HUES6 (cell line): Measurements from ENCODE around the gene HIGD1C.
"Not testable (repeated sequence)": the region's sequence is repeated elsewhere in the genome, so short reads cannot be mapped to it uniquely, and the experiment has no call there.

Experiments used
- H3K27ac ChIP-seq: 2 replicates; pipeline ENCODE4 v1.7.0; 2013; ENCODE audit warnings: low read depth, mild to moderate bottlenecking, low read length, inconsistent platforms
- H3K27me3 ChIP-seq: 2 replicates; pipeline ENCODE4 v1.6.1; 2013; ENCODE audit warnings: low read length; ENCODE audit not compliant: control insufficient read depth, insufficient read depth
- H3K36me3 ChIP-seq: 2 replicates; pipeline ENCODE4 v1.6.1; 2013; ENCODE audit warnings: low read length; ENCODE audit not compliant: control insufficient read depth, insufficient read depth
- H3K4me1 ChIP-seq: 2 replicates; pipeline ENCODE4 v1.6.1; 2013; ENCODE audit warnings: low read length; ENCODE audit not compliant: control insufficient read depth, insufficient read depth
- H3K4me3 ChIP-seq: 2 replicates; pipeline ENCODE4 v1.5.1; 2013; ENCODE audit warnings: low read depth, low read length
- H3K9ac ChIP-seq: one replicate; pipeline ENCODE4 v1.6.1; 2013; ENCODE audit warnings: mild to moderate bottlenecking, low read length
- H3K9me3 ChIP-seq: 2 replicates; pipeline ENCODE4 v1.6.1; 2013; ENCODE audit warnings: low read depth, low read length; ENCODE audit not compliant: control insufficient read depth, insufficient read depth

The HIGD1C gene

DNA sequence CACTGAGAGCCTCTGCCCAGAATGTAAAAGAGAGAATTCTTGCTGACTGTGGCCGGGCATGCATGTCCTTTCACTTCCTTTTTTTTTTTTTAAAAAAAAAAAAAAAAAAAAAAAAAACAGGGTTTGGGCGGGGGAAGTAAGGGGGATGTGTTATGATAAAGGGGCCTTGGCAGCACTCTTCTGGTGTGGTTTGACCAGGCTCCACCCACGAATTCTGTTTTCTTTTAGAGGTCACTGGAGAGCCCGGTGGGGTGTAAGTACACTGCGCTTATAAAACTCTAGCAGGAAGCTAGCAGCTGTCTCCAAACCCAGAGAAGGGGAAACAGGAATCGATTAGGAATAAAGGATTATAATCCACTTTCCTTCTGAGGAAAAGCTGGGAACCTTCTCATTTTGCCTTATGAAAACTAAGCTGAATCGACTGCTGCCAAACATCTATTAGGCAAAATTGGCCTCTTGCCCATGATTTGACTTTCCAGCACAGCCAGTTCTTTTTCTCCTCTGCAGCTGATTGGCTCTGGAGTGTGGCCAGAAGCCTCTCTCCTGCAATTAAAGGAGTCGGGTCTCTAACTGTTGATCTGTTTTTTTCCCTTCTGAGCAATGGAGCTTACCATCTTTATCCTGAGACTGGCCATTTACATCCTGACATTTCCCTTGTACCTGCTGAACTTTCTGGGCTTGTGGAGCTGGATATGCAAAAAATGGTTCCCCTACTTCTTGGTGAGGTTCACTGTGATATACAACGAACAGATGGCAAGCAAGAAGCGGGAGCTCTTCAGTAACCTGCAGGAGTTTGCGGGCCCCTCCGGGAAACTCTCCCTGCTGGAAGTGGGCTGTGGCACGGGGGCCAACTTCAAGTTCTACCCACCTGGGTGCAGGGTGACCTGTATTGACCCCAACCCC, 27.7 kb upstream of the HIGD1C start:
- Histone ChIP-seq H3K9me3 (no peaks in the 10 kb centered on the region), H3K36me3 (no peaks in the 10 kb centered on the region), H3K9ac (peak overlapping the region; percentile 49), H3K4me1 (peaks cover 50% of the 10 kb centered on the region), H3K27me3 (no peaks in the 10 kb centered on the region), H3K27ac (0 out of 2 replicates have a peak overlapping the region, but pooled peaks have one; percentile 25), H3K4me3 (peak overlapping the region; percentile 48)

DNA sequence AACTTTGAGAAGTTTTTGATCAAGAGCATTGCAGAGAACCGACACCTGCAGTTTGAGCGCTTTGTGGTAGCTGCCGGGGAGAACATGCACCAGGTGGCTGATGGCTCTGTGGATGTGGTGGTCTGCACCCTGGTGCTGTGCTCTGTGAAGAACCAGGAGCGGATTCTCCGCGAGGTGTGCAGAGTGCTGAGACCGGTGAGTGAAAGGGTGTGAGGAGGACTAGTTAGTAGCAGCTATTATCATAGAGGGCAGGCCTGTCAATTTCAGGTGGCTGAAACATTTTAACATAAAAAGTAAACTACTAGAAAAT, 27.0 kb upstream of the HIGD1C start:
- no peak overlapping the region for H3K27ac ChIP-seq
- no peaks in the 10 kb centered on the region for H3K27me3 ChIP-seq
- peak overlapping the region; percentile 48 for H3K4me3 ChIP-seq
- H3K9me3 ChIP-seq: no peaks in the 10 kb centered on the region
- no peak overlapping the region for H3K9ac ChIP-seq
- H3K36me3 ChIP-seq: no peaks in the 10 kb centered on the region
- peaks cover 50% of the 10 kb centered on the region for H3K4me1 ChIP-seq

DNA sequence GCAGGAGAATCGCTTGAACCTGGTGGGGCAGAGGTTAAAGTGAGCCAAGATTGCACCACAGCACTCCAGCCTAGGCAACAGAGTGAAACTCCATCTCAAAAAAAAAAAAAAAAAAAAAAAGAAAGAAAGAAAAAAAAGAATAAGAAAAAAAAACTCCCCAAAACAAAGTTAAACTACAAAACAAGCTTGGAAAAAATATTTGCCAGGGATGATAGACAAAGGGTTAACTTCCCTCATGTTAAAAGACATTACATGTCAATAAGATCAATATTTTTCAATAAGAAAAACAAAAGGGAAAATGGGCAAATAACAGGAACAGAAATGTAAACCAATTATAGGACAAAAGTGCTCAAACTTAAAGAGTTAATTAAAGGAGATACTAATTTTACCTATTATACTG, 26.4 kb upstream of the HIGD1C start:
- H3K27ac ChIP-seq: no peak overlapping the region
- H3K36me3 ChIP-seq: no peaks in the 10 kb centered on the region
- H3K4me3 ChIP-seq: peak overlapping the region; percentile 48
- no peaks in the 10 kb centered on the region for H3K27me3 ChIP-seq
- H3K4me1 ChIP-seq: peaks cover 50% of the 10 kb centered on the region
- no peak overlapping the region for H3K9ac ChIP-seq
- H3K9me3 ChIP-seq: no peaks in the 10 kb centered on the region

DNA sequence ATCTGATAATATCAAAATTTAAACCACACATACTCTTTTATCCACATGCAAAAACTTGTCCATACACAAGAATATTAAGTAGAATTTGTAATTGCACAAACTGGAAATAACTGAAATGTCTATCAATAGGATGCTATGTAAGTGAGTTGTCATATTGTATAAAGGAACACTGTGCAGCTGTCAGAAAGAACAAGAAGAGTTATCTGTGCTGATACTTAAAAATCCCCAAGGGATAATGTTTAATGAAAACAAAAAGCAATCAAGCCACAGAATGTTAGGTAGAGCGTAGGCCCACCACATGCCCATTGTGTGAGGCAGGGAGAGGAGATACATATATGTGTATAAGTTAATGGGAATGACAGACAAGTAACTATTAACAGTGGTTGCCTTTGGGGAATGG, 25.9 kb upstream of the HIGD1C start:
- H3K27ac ChIP-seq: no peak overlapping the region
- H3K4me1 ChIP-seq: peaks cover 50% of the 10 kb centered on the region
- peak overlapping the region; percentile 34 for H3K4me3 ChIP-seq
- no peaks in the 10 kb centered on the region for H3K36me3 ChIP-seq
- H3K9ac ChIP-seq: no peak overlapping the region
- H3K9me3 ChIP-seq: no peaks in the 10 kb centered on the region
- H3K27me3 ChIP-seq: no peaks in the 10 kb centered on the region

DNA sequence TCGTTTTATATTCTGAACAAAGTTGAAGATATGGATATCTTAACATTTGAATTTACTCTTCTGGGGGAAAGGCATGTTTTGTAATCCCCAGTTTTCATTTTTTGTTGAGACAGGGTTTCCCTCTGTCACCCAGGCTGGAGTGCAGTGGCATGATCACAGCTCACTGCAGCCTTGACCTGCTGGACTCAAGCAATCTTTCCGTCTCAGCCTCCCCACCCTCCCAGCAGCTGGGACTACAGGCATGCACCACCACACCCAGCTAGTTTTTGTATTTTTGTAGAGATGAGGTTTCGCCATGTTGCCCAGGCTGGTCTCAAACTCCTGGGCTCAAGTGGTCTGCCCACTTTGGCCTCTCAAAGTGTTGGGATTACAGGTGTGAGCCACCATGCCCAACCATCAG, 25.4 kb upstream of the HIGD1C start:
- H3K36me3 ChIP-seq, H3K9me3 ChIP-seq, H3K27me3 ChIP-seq, H3K9ac ChIP-seq, H3K27ac ChIP-seq: not testable (repeated sequence)
- Histone ChIP-seq H3K4me1 (peaks cover 49% of the 10 kb centered on the region), H3K4me3 (peak overlapping the region; percentile 34; the same call in 1 of the 2 replicates)

DNA sequence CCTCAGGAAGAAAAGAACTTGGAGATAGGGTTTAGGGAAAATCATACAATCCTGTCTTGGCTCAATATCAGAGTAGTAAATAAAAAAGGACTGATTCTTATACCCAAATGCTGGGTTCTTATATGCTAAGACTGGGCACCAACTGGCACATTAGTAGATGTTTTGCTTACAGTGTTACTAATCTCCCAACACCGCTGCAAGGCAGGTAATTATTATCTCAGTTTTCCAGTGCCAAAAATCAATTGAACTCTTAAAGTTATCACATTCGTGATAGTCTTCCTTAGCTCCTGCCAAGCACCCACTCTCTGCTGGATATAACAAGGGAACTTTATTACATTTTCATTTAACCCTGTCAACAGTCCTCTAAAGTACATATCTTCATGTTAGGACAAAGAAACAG, 25.0 kb upstream of the HIGD1C start:
- H3K36me3 ChIP-seq: no peaks in the 10 kb centered on the region
- no peak overlapping the region for H3K9ac ChIP-seq
- H3K27me3 ChIP-seq: no peaks in the 10 kb centered on the region
- H3K9me3 ChIP-seq: no peaks in the 10 kb centered on the region
- H3K4me1 ChIP-seq: peaks cover 44% of the 10 kb centered on the region
- peak overlapping the region; percentile 34; the same call in 1 of the 2 replicates for H3K4me3 ChIP-seq
- no peak overlapping the region for H3K27ac ChIP-seq

DNA sequence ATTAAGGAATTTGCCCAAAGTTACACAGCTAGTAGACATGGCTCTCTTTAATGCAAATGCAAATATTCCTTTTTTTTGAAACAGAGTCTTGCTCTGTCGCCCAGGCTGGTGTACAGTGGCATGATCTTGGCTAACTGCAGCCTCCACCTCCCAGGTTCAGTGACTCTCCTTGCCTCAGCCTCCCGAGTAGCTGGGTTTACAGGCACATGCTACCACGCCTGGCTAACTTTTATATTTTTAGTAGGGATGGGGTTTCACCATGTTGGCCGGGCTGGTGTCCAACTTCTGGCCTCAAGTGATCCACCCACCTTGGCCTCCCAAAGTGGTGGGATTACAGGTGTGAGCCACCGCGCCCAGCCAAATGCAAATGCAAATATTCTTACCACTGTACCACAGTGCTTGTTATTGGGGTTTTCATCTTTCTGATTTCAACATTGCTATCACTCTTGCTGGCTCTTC, 24.5 kb upstream of the HIGD1C start:
- Histone ChIP-seq H3K4me3 (no peak overlapping the region), H3K9me3 (no peaks in the 10 kb centered on the region), H3K27me3 (no peaks in the 10 kb centered on the region), H3K27ac (no peak overlapping the region), H3K4me1 (peaks cover 40% of the 10 kb centered on the region), H3K36me3 (no peaks in the 10 kb centered on the region), H3K9ac (no peak overlapping the region)

DNA sequence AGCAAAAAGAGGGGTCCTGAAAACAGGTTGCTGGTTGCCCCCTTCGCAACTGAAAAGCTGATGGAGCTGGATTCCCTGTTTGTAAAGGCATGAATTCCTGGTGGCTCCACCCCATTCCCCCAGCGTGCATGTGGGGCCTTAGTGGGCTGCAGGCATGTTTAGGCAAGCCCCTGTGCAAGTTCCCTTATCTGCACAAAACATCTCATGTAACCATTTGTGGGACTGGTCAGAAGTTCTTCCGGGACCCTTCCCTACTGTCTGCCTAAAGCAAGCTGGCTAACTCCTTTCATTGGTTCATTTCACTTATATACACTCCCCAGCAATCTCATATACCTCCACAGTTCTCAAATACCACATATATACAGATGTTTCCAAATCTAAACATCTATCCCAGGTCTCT, 24.0 kb upstream of the HIGD1C start:
- Histone ChIP-seq H3K9me3 (no peaks in the 10 kb centered on the region), H3K27ac (no peak overlapping the region), H3K27me3 (no peaks in the 10 kb centered on the region), H3K4me3 (no peak overlapping the region), H3K4me1 (peaks cover 35% of the 10 kb centered on the region), H3K36me3 (no peaks in the 10 kb centered on the region), H3K9ac (no peak overlapping the region)

DNA sequence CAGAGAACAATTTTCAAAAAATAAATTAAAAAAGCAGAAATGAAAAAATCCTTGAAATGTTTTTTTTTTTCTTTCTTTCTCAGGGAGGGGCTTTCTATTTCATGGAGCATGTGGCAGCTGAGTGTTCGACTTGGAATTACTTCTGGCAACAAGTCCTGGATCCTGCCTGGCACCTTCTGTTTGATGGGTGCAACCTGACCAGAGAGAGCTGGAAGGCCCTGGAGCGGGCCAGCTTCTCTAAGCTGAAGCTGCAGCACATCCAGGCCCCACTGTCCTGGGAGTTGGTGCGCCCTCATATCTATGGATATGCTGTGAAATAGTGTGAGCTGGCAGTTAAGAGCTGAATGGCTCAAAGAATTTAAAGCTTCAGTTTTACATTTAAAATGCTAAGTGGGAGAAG, 22.5 kb upstream of the HIGD1C start:
- H3K9ac ChIP-seq: no peak overlapping the region
- no peaks in the 10 kb centered on the region for H3K27me3 ChIP-seq
- H3K9me3 ChIP-seq: no peaks in the 10 kb centered on the region
- H3K27ac ChIP-seq: no peak overlapping the region
- H3K36me3 ChIP-seq: no peaks in the 10 kb centered on the region
- H3K4me1 ChIP-seq: peaks cover 22% of the 10 kb centered on the region
- no peak overlapping the region for H3K4me3 ChIP-seq

DNA sequence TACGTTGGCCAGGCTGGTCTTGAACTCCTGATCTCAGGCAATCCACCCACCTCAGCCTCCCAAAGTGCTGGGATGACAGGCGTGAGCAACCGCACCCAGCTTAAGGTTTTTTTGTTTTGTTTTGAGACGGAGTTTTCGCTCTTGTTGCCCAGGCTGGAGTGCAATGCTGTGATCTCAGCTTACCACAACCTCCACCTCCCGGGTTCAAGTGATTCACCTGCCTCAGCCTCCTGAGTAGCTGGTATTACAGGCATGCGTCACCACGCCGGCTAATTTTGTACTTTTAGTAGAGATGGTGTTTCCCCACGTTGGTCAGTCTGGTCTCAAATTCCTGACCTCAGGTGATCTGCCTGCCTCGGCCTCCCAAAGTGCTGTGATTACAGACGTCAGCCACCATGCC, 21.9 kb upstream of the HIGD1C start:
- H3K27ac ChIP-seq, H3K36me3 ChIP-seq, H3K27me3 ChIP-seq: not testable (repeated sequence)

DNA sequence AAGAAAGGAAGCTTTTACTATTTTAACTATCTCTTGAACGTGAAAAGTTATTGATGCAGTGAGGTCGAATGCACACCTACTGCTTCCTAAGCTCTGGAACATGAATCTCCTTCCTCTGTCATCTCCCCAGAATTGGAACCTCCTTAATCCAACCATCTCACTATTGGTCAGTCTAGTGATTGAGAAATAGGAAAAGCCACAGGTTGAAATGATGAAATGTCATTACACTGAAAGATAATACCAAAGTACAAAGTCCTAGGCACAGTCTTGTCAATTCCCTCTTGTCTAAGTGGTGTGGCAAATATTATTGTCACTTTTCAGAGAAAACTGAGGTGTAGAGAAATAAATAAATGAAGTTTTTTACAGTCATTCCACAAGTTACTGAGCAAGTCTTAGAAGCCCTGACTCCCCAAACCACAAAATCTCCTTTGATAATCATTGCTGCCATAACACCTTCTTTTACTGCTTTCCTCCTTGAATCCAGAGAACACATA, 19.5 kb upstream of the HIGD1C start:
- Histone ChIP-seq H3K9me3 (peaks cover 7% of the 10 kb centered on the region; the same call in 1 of the 2 replicates), H3K9ac (no peak overlapping the region), H3K4me3 (no peak overlapping the region), H3K27me3 (no peaks in the 10 kb centered on the region), H3K36me3 (no peaks in the 10 kb centered on the region), H3K4me1 (peaks cover 9% of the 10 kb centered on the region), H3K27ac (no peak overlapping the region; the same call in 1 of the 2 replicates)

More for the DNA sequence above, 21.9 kb upstream of the HIGD1C start:
- H3K9ac ChIP-seq, H3K4me3 ChIP-seq, H3K9me3 ChIP-seq: not testable (repeated sequence)
- peaks cover 16% of the 10 kb centered on the region for H3K4me1 ChIP-seq
